ENCODE results near the gene SPI1.

SPI1 gene

DNA sequence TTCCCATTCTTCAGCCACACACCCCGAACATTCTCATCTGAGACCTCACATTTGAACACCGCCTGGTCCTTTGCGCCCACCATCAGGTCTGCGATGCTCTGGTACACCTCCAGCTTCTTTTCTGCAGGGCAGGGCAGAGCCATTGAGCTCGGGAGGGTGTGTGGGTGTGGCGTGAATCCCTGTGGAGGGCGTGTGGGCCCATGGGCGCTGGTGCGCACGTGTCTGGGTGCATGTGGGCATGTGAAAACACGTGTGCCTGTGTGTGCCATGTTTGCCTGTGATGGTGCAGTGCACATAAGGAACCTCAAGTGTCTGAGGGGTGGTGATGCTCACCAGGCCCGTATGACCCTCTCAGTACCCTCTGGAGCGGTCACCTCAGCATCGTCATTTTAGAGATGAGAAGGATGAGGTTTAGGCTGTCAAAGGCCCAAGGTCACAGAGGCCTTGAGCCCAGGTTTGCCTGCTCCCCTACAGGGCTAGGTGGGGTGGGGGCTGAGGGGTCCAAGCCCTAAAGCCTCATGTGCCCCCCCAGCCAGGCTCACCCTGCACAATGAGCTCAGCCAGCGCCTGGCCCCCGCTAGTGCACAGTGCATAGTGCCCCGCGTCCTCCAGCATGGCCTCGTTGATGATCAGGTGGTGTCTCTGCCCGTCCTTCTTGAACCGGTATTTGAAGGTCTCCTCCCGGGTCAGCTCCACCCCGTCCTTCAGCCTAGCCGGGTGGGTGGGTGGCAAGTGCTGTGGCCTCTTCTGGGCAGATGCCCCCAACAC, 36.1 kb downstream of the SPI1 start:
- TF ChIP-seq ZNF274 (IDR thresholded peaks at IDR 0.05; ENCODE audit: low read depth, low read length) (no peak), SUZ12 (IDR thresholded peaks at IDR 0.05; ENCODE audit: extremely low read depth, insufficient read depth, insufficient read length) (no peak), YY1 (IDR thresholded peaks at IDR 0.05; ENCODE audit: insufficient read depth, insufficient read length) (no peak)
- H3K9ac ChIP-seq (ENCODE audit: insufficient read length, low read depth), result no peak overlapping the region
- no peak overlapping the region for H3K4me3 ChIP-seq (ENCODE audit: insufficient read length, low read depth)
- peaks cover 13% of the 10 kb centered on the region for H3K4me1 ChIP-seq (ENCODE audit: insufficient read depth, insufficient read length)
- DNase-seq (ENCODE audit: low read depth, low spot score), result no peak
- H3K9me3 ChIP-seq (ENCODE audit: insufficient read depth, low read length), result no peaks in the 10 kb centered on the region
- H3K36me3 ChIP-seq (ENCODE audit: insufficient read depth, insufficient read length, low read length), result no peaks in the 10 kb centered on the region
- H3K27me3 ChIP-seq (ENCODE audit: insufficient read depth, insufficient read length), result no peaks in the 10 kb centered on the region

DNA sequence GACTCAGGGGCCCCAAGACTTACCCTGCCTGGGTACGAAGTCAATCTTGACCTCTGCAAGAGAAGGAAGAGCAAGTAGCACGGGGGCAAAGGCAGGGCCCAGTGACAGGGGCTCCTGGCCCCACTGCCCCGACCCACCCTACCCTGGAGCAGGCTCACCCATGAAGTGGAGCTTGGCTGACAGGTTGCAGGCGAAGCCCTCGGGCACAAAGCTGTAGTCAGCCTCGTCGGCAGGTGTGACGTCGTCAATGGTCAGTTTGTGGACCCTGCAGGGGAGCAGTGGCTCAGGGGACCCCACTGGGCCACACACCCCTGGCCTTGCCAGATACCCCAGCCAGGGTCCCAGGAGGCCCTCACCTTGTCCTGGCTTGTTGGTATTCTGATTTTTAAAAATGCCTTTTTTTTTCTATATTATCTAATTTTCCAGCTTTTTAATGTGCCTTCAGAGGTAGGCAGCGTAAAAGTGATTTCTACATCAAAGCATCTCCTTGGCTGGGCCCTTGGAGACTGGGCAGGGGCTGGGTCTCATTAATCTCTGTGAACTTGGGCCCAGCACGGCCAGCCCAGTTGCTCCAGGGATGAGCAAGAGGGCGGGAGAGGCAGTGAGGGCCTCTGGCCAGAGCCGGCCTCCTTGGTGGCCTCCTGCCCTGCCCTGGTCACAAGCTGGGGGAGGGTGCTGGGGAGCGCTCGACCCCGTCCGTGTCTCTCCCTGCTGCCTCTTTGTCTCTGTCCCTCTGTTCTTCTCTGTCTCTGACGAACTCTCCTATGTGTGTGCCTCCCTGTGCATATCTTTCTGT, 37.2 kb downstream of the SPI1 start:
- Histone ChIP-seq H3K27me3 (ENCODE audit: insufficient read depth, insufficient read length) (no peaks in the 10 kb centered on the region), H3K9ac (ENCODE audit: insufficient read length, low read depth) (peak overlapping the region; percentile 35), H3K4me3 (ENCODE audit: insufficient read length, low read depth) (no peak overlapping the region), H3K9me3 (ENCODE audit: insufficient read depth, low read length) (no peaks in the 10 kb centered on the region), H3K36me3 (ENCODE audit: insufficient read depth, insufficient read length, low read length) (no peaks in the 10 kb centered on the region), H3K4me1 (ENCODE audit: insufficient read depth, insufficient read length) (peaks cover 13% of the 10 kb centered on the region)
- DNase-seq (ENCODE audit: low read depth, low spot score), result no peak
- TF ChIP-seq ZNF274 (IDR thresholded peaks at IDR 0.05; ENCODE audit: low read depth, low read length), result no peak
- no peak for TF ChIP-seq YY1 (IDR thresholded peaks at IDR 0.05; ENCODE audit: insufficient read depth, insufficient read length)
- no peak for TF ChIP-seq SUZ12 (IDR thresholded peaks at IDR 0.05; ENCODE audit: extremely low read depth, insufficient read depth, insufficient read length)

DNA sequence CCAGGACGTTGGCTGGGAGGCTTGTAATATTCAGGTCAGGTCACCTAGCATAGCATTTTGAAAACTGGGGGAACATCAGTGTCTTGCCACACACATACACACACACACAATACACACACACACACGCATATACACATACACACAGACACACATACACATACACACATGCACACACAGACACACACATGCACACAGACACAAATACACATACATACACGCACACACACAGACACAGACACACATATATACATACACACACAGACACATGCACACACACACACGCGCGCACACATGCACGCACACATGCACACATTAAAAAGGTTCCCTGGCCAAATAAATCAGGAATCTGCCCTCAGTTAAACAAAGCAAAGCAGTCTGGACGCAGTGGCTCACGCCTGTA, 38.3 kb downstream of the SPI1 start:
- TF ChIP-seq YY1 (IDR thresholded peaks at IDR 0.05; ENCODE audit: insufficient read depth, insufficient read length), result no peak
- no peak for TF ChIP-seq SUZ12 (IDR thresholded peaks at IDR 0.05; ENCODE audit: extremely low read depth, insufficient read depth, insufficient read length)
- no peak for TF ChIP-seq ZNF274 (IDR thresholded peaks at IDR 0.05; ENCODE audit: low read depth, low read length)
- Histone ChIP-seq H3K4me1 (ENCODE audit: insufficient read depth, insufficient read length) (peaks cover 4% of the 10 kb centered on the region), H3K4me3 (ENCODE audit: insufficient read length, low read depth) (no peak overlapping the region), H3K9me3 (ENCODE audit: insufficient read depth, low read length) (no peaks in the 10 kb centered on the region), H3K36me3 (ENCODE audit: insufficient read depth, insufficient read length, low read length) (no peaks in the 10 kb centered on the region), H3K27me3 (ENCODE audit: insufficient read depth, insufficient read length) (no peaks in the 10 kb centered on the region), H3K9ac (ENCODE audit: insufficient read length, low read depth) (no peak overlapping the region)
- DNase-seq (ENCODE audit: low read depth, low spot score), result no peak

- Histone ChIP-seq H3K9ac (ENCODE audit: insufficient read length, low read depth) (no peak overlapping the region), H3K36me3 (ENCODE audit: insufficient read depth, insufficient read length, low read length) (no peaks in the 10 kb centered on the region)
Observed at GRCh38 chr11:47338396-47339241, 39.7 kb downstream of the SPI1 start.

GRCh38 chr11:47337229-47337924, 41.0 kb downstream of the SPI1 start:
- peaks cover 4% of the 10 kb centered on the region for H3K4me1 ChIP-seq (ENCODE audit: insufficient read depth, insufficient read length)
- TF ChIP-seq SUZ12 (IDR thresholded peaks at IDR 0.05; ENCODE audit: extremely low read depth, insufficient read depth, insufficient read length), result no peak
- TF ChIP-seq YY1 (IDR thresholded peaks at IDR 0.05; ENCODE audit: insufficient read depth, insufficient read length), result no peak
- no peak for TF ChIP-seq ZNF274 (IDR thresholded peaks at IDR 0.05; ENCODE audit: low read depth, low read length)
- H3K9me3 ChIP-seq (ENCODE audit: insufficient read depth, low read length), result no peaks in the 10 kb centered on the region
- no peaks in the 10 kb centered on the region for H3K27me3 ChIP-seq (ENCODE audit: insufficient read depth, insufficient read length)
- no peaks in the 10 kb centered on the region for H3K36me3 ChIP-seq (ENCODE audit: insufficient read depth, insufficient read length, low read length)
- DNase-seq (ENCODE audit: low read depth, low spot score), result no peak
- no peak overlapping the region for H3K9ac ChIP-seq (ENCODE audit: insufficient read length, low read depth)
- no peak overlapping the region for H3K4me3 ChIP-seq (ENCODE audit: insufficient read length, low read depth)

More at GRCh38 chr11:47338396-47339241, 39.7 kb downstream of the SPI1 start:
- Histone ChIP-seq H3K9me3 (ENCODE audit: insufficient read depth, low read length) (no peaks in the 10 kb centered on the region), H3K4me1 (ENCODE audit: insufficient read depth, insufficient read length) (peaks cover 4% of the 10 kb centered on the region), H3K4me3 (ENCODE audit: insufficient read length, low read depth) (no peak overlapping the region), H3K27me3 (ENCODE audit: insufficient read depth, insufficient read length) (no peaks in the 10 kb centered on the region)
- no peak for TF ChIP-seq ZNF274 (IDR thresholded peaks at IDR 0.05; ENCODE audit: low read depth, low read length)
- TF ChIP-seq SUZ12 (IDR thresholded peaks at IDR 0.05; ENCODE audit: extremely low read depth, insufficient read depth, insufficient read length), result no peak
- TF ChIP-seq YY1 (IDR thresholded peaks at IDR 0.05; ENCODE audit: insufficient read depth, insufficient read length), result no peak
- DNase-seq (ENCODE audit: low read depth, low spot score), result no peak

DNA sequence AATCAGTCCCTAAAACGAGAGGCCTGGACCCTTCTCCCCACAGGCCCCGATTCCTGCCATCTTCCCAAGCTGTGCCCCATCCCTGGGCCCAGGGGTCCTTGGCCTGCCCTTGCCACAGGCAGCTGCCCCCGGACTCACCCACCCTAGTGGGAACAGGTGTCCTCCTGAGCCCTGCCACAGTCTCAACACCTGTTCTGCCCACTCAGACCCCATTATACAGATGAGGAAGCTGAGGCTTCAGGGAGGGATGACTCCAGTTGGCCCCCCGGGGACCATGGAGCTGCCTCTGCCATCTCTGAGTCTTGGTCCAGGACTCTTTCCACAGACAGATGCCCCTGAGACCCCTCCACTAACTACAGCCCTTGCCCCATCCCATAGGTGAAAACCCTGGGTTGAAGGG, 41.8 kb downstream of the SPI1 start:
- Histone ChIP-seq H3K4me3 (ENCODE audit: insufficient read length, low read depth) (no peak overlapping the region), H3K9ac (ENCODE audit: insufficient read length, low read depth) (no peak overlapping the region), H3K36me3 (ENCODE audit: insufficient read depth, insufficient read length, low read length) (peaks cover 6% of the 10 kb centered on the region), H3K4me1 (ENCODE audit: insufficient read depth, insufficient read length) (peaks cover 4% of the 10 kb centered on the region), H3K27me3 (ENCODE audit: insufficient read depth, insufficient read length) (no peaks in the 10 kb centered on the region), H3K9me3 (ENCODE audit: insufficient read depth, low read length) (no peaks in the 10 kb centered on the region)
- DNase-seq (ENCODE audit: low read depth, low spot score), result no peak
- TF ChIP-seq ZNF274 (IDR thresholded peaks at IDR 0.05; ENCODE audit: low read depth, low read length) (no peak), SUZ12 (IDR thresholded peaks at IDR 0.05; ENCODE audit: extremely low read depth, insufficient read depth, insufficient read length) (no peak), YY1 (IDR thresholded peaks at IDR 0.05; ENCODE audit: insufficient read depth, insufficient read length) (no peak)

All from NT2/D1 (cell line).